Mesothelial cell of epicardium (in vitro differentiated cells): Measurements from ENCODE around the gene TP53I11. TPM values are rescaled to one million over a fixed set of nuclear protein-coding genes. Genes with fewer than 3 reads are reported as not detected.

Experiments used
- DNase-seq, 2 experiments: peaks; one replicate each; pipeline ENCODE4 v3.0.0; 2021; ENCODE audit warnings: low spot score in 2 of 2; ENCODE audit not compliant: unreplicated experiment in 2 of 2
- H3K27ac Mint-ChIP-seq: 2 replicates; pipeline ENCODE4 v1.8.0; 2021; ENCODE audit warnings: mixed read lengths
- H3K27me3 Mint-ChIP-seq: 2 replicates; pipeline ENCODE4 v1.8.0; 2021; ENCODE audit warnings: low read depth, mixed read lengths
- H3K36me3 Mint-ChIP-seq: 2 replicates; pipeline ENCODE4 v1.8.0; 2021; ENCODE audit warnings: mixed read lengths
- H3K4me1 Mint-ChIP-seq: 2 replicates; pipeline ENCODE4 v1.8.0; 2021; ENCODE audit warnings: mixed read lengths
- H3K4me3 Mint-ChIP-seq: 2 replicates; pipeline ENCODE4 v1.8.0; 2021; ENCODE audit warnings: mild to moderate bottlenecking, moderate library complexity, mixed read lengths
- H3K9me3 Mint-ChIP-seq: 2 replicates; pipeline ENCODE4 v1.8.0; 2021; ENCODE audit warnings: mixed read lengths
- CTCF ChIP-seq: fragments of 200-600 bp; sonication (generic); IDR thresholded peaks from one replicate; pipeline ENCODE4 v1.5.0; 2021; ENCODE audit warnings: antibody characterized with exemption; ENCODE audit not compliant: unreplicated experiment
- total RNA-seq: library from RNA; stranded (reverse); gene quantifications from 3 replicates; pipeline ENCODE4 v1.2.1, GENCODE V29; 2021

TP53I11 gene
- total RNA-seq, 1 donor from 2014 or later: 81.0 TPM

GRCh38 chr11:44971185-44971584 lies 20.5 kb upstream of the TP53I11 start:
- Mint-ChIP-seq H3K9me3 (no peaks in the 10 kb centered on the region), H3K36me3 (no peaks in the 10 kb centered on the region)

GRCh38 chr11:44970293-44970692 lies 19.6 kb upstream of the TP53I11 start:
- no peaks in the 10 kb centered on the region for H3K36me3 Mint-ChIP-seq
- H3K4me1 Mint-ChIP-seq: peaks cover 3% of the 10 kb centered on the region
- H3K27me3 Mint-ChIP-seq: no peaks in the 10 kb centered on the region
- no peaks in the 10 kb centered on the region for H3K9me3 Mint-ChIP-seq
- no peak overlapping the region for H3K4me3 Mint-ChIP-seq
- TF ChIP-seq CTCF: no peak
- H3K27ac Mint-ChIP-seq: no peak overlapping the region
- no peak for DNase-seq

More at GRCh38 chr11:44971185-44971584, 20.5 kb upstream of the TP53I11 start:
- no peak overlapping the region for H3K4me3 Mint-ChIP-seq
- no peak for DNase-seq
- H3K4me1 Mint-ChIP-seq: peaks cover 2% of the 10 kb centered on the region
- no peaks in the 10 kb centered on the region for H3K27me3 Mint-ChIP-seq
- H3K27ac Mint-ChIP-seq: no peak overlapping the region
- TF ChIP-seq CTCF: no peak

- H3K9me3 Mint-ChIP-seq: no peaks in the 10 kb centered on the region
- no peak overlapping the region for H3K27ac Mint-ChIP-seq
- H3K27me3 Mint-ChIP-seq: no peaks in the 10 kb centered on the region
- H3K4me1 Mint-ChIP-seq: peaks cover 8% of the 10 kb centered on the region
- no peak overlapping the region for H3K4me3 Mint-ChIP-seq
- H3K36me3 Mint-ChIP-seq: no peaks in the 10 kb centered on the region
- no peak for TF ChIP-seq CTCF
- DNase-seq: no peak
These were observed 19.1 kb upstream of the TP53I11 start for GRCh38 chr11:44969651-44970252.

GRCh38 chr11:44968510-44968909 lies 17.8 kb upstream of the TP53I11 start:
- Mint-ChIP-seq H3K9me3 (no peaks in the 10 kb centered on the region), H3K27ac (no peak overlapping the region), H3K4me1 (peaks cover 15% of the 10 kb centered on the region), H3K27me3 (no peaks in the 10 kb centered on the region), H3K36me3 (no peaks in the 10 kb centered on the region), H3K4me3 (no peak overlapping the region)
- DNase-seq: no peak
- no peak for TF ChIP-seq CTCF

- DNase-seq: no peak
- no peak overlapping the region for H3K4me3 Mint-ChIP-seq
- no peaks in the 10 kb centered on the region for H3K36me3 Mint-ChIP-seq
- no peak overlapping the region for H3K27ac Mint-ChIP-seq
- peaks cover 15% of the 10 kb centered on the region for H3K4me1 Mint-ChIP-seq
- no peaks in the 10 kb centered on the region for H3K27me3 Mint-ChIP-seq
- TF ChIP-seq CTCF: no peak
- H3K9me3 Mint-ChIP-seq: no peaks in the 10 kb centered on the region
These were observed 17.3 kb upstream of the TP53I11 start for GRCh38 chr11:44967930-44968496.
